Suprapubic skin (tissue), 4 donors: ENCODE measurements around the gene ABHD17C. TPM values are rescaled to one million over a fixed set of nuclear protein-coding genes. Genes with fewer than 3 reads are reported as not detected.

ENCODE experiments used
- DNase-seq, 2 donors: peaks; one replicate each; pipeline ENCODE4 v3.0.0-alpha.2; 2019; ENCODE audit warnings: low spot score in 2 of 2
- H3K27ac ChIP-seq: fragments of 200-600 bp; sonication (generic); one replicate; pipeline ENCODE4 v1.5.1; 2019
- H3K27me3 ChIP-seq: fragments of 200-600 bp; sonication (generic); one replicate; pipeline ENCODE4 v1.5.1; 2019
- H3K36me3 ChIP-seq: fragments of 200-600 bp; sonication (generic); one replicate; pipeline ENCODE4 v1.5.1; 2019
- H3K4me1 ChIP-seq: fragments of 200-600 bp; sonication (generic); one replicate; pipeline ENCODE4 v1.5.1; 2019
- H3K4me3 ChIP-seq: fragments of 200-600 bp; sonication (generic); one replicate; pipeline ENCODE4 v1.5.1; 2019; ENCODE audit warnings: mild to moderate bottlenecking
- H3K9me3 ChIP-seq: fragments of 200-600 bp; sonication (generic); one replicate; pipeline ENCODE4 v1.5.1; 2019
- EP300 ChIP-seq: sonication (generic); formaldehyde crosslinking; IDR thresholded peaks from one replicate; pipeline ENCODE4 v1.6.1; 2017; ENCODE audit warnings: antibody characterized with exemption
- POLR2A ChIP-seq, 2 donors: fragments of 450-650 bp; IDR thresholded peaks; one replicate each; pipeline ENCODE4 v1.6.1; 2017; ENCODE audit warnings: antibody characterized with exemption in 2 of 2, mild to moderate bottlenecking in 2 of 2, moderate library complexity in 2 of 2
- POLR2AphosphoS5 ChIP-seq, 3 donors: sonication (generic); formaldehyde crosslinking; IDR thresholded peaks; one replicate each; pipeline ENCODE4 v1.6.1; 2017; ENCODE audit warnings: antibody characterized with exemption in 3 of 3
- WGBS: methylation state at CpG from one replicate; pipeline ENCODE4 v1.1.5; 2018; 5-methylcytosine and 5-hydroxymethylcytosine counted together
- total RNA-seq, 4 donors: library from RNA; depleted of rRNA; stranded (reverse); fragments of >200 nt; gene quantifications; one replicate each; pipeline ENCODE4 v1.1.0, GENCODE V29; 2016
- TF ChIP-seq, protein P1 (sequence below), 2 donors: fragments of 200-600 bp in 1 of 2; fragments of 450-650 bp in 1 of 2; sonication (generic) in 1 of 2; IDR thresholded peaks; one replicate each; pipeline ENCODE4 v1.5.1; 2016 to 2019; ENCODE audit warnings: antibody characterized with exemption in 2 of 2, mild to moderate bottlenecking in 1 of 2, moderate library complexity in 1 of 2

The ABHD17C gene
- total RNA-seq, 4 donors from 2014 or later, result 15.6 to 25.3 (median 21.1) TPM

DNA sequence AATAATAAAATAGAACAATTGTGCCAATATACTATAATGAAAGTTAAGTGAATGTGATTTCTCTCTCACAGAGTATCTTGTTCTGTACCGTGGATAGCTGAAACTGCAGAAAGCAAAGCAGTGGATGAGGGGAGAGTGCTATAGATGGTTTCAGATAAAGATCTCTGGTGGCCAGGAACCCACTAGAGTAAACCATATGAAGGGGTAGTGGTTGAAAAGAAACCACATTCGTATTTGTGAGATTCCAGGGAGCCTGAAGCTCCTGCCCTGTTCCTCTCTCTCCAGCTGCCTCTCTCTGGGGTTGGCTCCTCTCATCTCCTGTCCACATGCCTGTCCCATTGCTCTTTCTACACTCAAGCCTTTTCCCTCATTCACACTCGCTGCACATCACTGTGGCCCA lies 8.9 kb downstream of the ABHD17C start:
- 87% methylated on average over 3 of the region's 3 CpGs for WGBS
- no peaks in the 10 kb centered on the region for H3K27me3 ChIP-seq
- DNase-seq, result no peak
- TF ChIP-seq, protein P1, sequence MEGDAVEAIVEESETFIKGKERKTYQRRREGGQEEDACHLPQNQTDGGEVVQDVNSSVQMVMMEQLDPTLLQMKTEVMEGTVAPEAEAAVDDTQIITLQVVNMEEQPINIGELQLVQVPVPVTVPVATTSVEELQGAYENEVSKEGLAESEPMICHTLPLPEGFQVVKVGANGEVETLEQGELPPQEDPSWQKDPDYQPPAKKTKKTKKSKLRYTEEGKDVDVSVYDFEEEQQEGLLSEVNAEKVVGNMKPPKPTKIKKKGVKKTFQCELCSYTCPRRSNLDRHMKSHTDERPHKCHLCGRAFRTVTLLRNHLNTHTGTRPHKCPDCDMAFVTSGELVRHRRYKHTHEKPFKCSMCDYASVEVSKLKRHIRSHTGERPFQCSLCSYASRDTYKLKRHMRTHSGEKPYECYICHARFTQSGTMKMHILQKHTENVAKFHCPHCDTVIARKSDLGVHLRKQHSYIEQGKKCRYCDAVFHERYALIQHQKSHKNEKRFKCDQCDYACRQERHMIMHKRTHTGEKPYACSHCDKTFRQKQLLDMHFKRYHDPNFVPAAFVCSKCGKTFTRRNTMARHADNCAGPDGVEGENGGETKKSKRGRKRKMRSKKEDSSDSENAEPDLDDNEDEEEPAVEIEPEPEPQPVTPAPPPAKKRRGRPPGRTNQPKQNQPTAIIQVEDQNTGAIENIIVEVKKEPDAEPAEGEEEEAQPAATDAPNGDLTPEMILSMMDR (IDR thresholded peaks at IDR 0.05), result no peak
- no peak for TF ChIP-seq POLR2A (IDR thresholded peaks at IDR 0.05)
- TF ChIP-seq POLR2AphosphoS5 (IDR thresholded peaks at IDR 0.05), result no peak
- no peak for TF ChIP-seq EP300
- H3K9me3 ChIP-seq, result no peaks in the 10 kb centered on the region
- H3K27ac ChIP-seq, result no peak overlapping the region
- no peaks in the 10 kb centered on the region for H3K4me1 ChIP-seq
- no peak overlapping the region for H3K4me3 ChIP-seq
- no peaks in the 10 kb centered on the region for H3K36me3 ChIP-seq

DNA sequence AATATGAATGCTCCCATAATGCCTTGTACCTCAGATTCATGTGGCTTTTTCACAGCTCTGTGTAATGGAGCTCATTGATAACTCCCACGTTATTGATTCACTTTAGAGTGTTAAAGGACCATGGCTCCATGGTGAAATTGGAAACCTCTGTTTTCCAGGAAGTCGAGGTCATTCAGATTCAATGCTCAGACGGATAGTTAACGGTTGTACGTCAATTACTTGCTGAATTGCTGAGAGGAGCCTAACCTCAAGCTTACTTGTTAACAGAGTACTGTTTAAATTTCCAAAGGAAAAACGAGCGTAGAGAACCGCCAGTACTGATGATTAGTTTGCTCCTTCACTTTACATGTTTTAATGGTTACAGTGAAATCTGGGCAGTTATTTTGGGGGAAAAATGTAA lies 11.1 kb downstream of the ABHD17C start:
- no peaks in the 10 kb centered on the region for H3K27me3 ChIP-seq
- peaks cover 6% of the 10 kb centered on the region for H3K4me1 ChIP-seq
- TF ChIP-seq EP300 (no peak), POLR2A (IDR thresholded peaks at IDR 0.05) (no peak), POLR2AphosphoS5 (IDR thresholded peaks at IDR 0.05) (no peak)
- TF ChIP-seq, protein P1 (IDR thresholded peaks at IDR 0.05), result no peak
- no peak overlapping the region for H3K4me3 ChIP-seq
- no peak overlapping the region for H3K27ac ChIP-seq
- H3K9me3 ChIP-seq, result no peaks in the 10 kb centered on the region
- DNase-seq, result no peak
- WGBS, result 86% methylated on average over 8 of the region's 8 CpGs
- no peaks in the 10 kb centered on the region for H3K36me3 ChIP-seq

GRCh38 chr15:80709542-80709941 lies 14.4 kb downstream of the ABHD17C start:
- Histone ChIP-seq H3K9me3 (no peaks in the 10 kb centered on the region), H3K4me1 (peaks cover 6% of the 10 kb centered on the region), H3K27me3 (no peaks in the 10 kb centered on the region), H3K27ac (no peak overlapping the region), H3K36me3 (no peaks in the 10 kb centered on the region), H3K4me3 (no peak overlapping the region)
- TF ChIP-seq POLR2AphosphoS5 (IDR thresholded peaks at IDR 0.05) (no peak), EP300 (no peak), POLR2A (IDR thresholded peaks at IDR 0.05) (no peak)
- TF ChIP-seq, protein P1 (IDR thresholded peaks at IDR 0.05), result no peak
- 65% methylated on average over 6 of the region's 6 CpGs for WGBS
- peak in 1 of 2 donors; percentile 75 for DNase-seq

DNA sequence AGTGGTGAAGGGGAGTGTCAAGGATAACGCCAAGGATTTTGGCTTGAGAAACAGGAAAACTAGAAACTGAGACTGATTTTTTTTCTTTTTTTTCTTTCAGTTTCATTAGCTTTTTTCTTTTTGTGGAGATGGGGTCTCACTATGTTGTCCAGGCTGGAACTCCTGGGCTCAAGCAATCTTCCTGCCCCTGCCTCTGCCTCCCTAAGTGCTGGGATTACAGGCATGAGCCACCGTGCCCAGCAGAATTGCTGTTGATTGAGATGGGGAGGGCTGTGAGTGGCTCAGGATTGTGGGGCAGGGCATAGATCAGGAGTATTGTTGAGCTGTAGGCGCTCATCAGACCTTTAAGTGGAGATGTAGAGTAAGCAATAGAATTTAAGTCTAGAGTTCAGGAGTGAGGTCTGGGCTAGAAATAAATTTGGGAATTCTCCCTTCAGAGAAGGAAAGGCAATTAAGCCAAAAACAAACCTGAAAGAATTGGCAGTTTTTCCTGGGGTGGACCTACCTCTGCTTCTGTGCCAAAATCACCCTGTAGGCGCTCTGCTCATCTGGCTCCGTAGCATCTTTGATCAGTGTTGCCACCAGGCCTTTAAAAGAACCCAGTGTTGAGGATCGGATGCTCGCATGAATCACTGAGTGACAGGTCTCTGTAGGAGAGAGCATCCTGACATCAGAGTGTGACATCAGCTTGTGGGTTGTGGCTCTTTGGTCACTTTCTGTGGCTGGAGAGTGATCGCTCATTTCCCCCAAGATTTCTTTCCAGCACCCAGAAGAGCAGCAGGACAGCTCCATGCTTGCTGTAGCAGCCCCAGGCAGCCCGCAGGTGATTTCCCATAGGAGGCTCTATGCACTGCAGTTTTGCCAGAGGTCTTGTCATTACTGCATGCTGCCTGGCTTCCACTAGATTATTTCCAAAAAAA lies 15.8 kb downstream of the ABHD17C start:
- DNase-seq, result no peak
- H3K4me1 ChIP-seq, result peaks cover 6% of the 10 kb centered on the region
- no peaks in the 10 kb centered on the region for H3K36me3 ChIP-seq
- H3K9me3 ChIP-seq, result no peaks in the 10 kb centered on the region
- no peak overlapping the region for H3K4me3 ChIP-seq
- no peaks in the 10 kb centered on the region for H3K27me3 ChIP-seq
- no peak for TF ChIP-seq POLR2A (IDR thresholded peaks at IDR 0.05)
- TF ChIP-seq EP300, result no peak
- TF ChIP-seq, protein P1 (IDR thresholded peaks at IDR 0.05), result no peak
- no peak for TF ChIP-seq POLR2AphosphoS5 (IDR thresholded peaks at IDR 0.05)
- no peak overlapping the region for H3K27ac ChIP-seq
- 53% methylated on average over 7 of the region's 9 CpGs for WGBS

- DNase-seq, result no peak
- Histone ChIP-seq H3K9me3 (no peaks in the 10 kb centered on the region), H3K36me3 (no peaks in the 10 kb centered on the region), H3K27me3 (no peaks in the 10 kb centered on the region), H3K27ac (no peak overlapping the region), H3K4me1 (peaks cover 6% of the 10 kb centered on the region), H3K4me3 (no peak overlapping the region)
- WGBS, result 90% methylated on average over 6 of the region's 6 CpGs
- TF ChIP-seq, protein P1 (IDR thresholded peaks at IDR 0.05), result no peak
- TF ChIP-seq EP300 (no peak), POLR2A (IDR thresholded peaks at IDR 0.05) (no peak), POLR2AphosphoS5 (IDR thresholded peaks at IDR 0.05) (no peak)
These were observed 16.8 kb downstream of the ABHD17C start for GRCh38 chr15:80711886-80712285.
